GM20431 (cell line): Measurements from ENCODE around the gene FRMPD1.
"Not testable (repeated sequence)": the region's sequence is repeated elsewhere in the genome, so short reads cannot be mapped to it uniquely, and the experiment has no call there.

Experiments used
- in situ Hi-C: fragments of 300-500 bp; cut with MseI, MboI; formaldehyde crosslinking; loops from one replicate; pipeline ENCODE4 v1.15.0; 2020; ENCODE audit warnings: low sequenced_read_pairs; ENCODE audit not compliant: unreplicated experiment

The FRMPD1 gene

GRCh38 chr9:37727013-37727412 lies 76.3 kb downstream of the FRMPD1 start:
- in situ Hi-C loops = no loop called here

GRCh38 chr9:37729499-37729898 lies 78.7 kb downstream of the FRMPD1 start:
- in situ Hi-C loops = no loop called here

- in situ Hi-C loops = no loop called here
These were observed 79.5 kb downstream of the FRMPD1 start for GRCh38 chr9:37730256-37730655.

GRCh38 chr9:37730839-37731238 lies 80.1 kb downstream of the FRMPD1 start:
- in situ Hi-C loops = no loop called here

DNA sequence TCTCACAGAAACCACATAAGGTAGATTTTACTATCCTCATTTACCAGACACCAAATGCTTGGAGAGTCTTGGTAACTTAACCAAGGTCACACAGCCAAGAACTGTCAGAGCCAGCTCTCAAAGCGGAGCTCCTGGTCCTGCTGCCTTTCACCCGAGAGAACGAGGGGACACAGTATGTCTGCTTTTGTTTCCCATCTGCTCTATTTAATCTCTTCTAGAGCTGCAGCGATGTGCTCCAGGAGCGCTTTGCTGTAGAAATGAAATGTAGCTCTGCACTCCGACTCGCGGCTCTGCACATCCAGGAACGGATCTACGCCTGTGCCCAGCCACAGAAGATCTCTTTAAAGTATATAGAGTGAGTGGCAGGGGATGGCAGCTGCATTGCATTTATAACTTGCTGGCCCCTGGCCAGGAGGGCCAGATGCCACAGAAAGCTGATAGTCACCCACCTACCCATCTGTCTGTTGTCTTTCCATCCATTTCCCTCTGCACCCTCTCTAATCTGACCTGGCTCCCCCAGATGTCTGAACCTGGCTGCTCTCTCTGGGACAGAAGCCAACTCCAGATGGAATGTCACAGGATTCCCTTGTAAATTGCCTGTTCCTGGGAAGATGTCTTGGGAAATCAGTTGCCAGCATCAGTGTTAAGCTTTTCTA lies 81.5 kb downstream of the FRMPD1 start:
- in situ Hi-C loops = no loop called here

DNA sequence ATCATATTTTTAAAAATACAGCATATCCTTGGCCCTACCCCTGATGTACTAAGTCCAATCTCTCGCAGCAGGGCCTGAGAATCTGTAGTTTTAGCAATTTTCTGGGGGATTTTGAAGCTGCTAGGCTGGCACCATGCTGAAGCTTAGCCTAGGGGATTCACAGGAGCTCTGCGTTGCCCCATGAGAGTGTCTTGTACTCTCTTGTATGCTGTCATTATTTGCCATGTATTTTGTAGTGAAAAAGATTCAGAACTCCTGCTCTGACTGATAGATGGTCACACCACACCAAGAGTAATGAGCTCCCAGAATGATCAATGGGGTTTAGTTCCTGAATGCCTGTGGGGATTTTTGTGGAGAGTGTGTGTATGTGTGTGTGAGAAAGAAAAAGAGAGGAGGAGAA lies 82.2 kb downstream of the FRMPD1 start:
- in situ Hi-C loops = no loop called here

DNA sequence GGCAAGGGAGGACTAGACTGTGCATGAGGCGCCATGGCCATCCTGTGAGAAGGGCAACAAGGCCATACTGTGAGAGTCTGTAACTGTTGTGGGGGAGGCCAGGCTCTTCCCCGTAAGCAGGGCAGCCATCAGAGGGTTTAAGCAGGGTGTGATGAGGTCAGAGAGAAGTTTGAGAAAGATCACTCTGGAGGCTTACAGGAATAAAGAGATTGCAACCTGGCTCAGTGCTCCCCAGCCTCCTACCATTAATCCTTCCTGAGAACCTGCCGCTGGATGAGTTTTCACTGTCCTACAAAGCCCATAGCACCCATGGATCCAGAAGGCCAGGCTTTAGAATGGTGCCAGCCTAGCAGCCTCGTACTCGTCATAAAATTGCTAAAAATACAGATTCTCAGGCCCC lies 88.5 kb downstream of the FRMPD1 start:
- in situ Hi-C loops = no loop called here

GRCh38 chr9:37740128-37740527 lies 89.4 kb downstream of the FRMPD1 start:
- in situ Hi-C loops = no loop called here

DNA sequence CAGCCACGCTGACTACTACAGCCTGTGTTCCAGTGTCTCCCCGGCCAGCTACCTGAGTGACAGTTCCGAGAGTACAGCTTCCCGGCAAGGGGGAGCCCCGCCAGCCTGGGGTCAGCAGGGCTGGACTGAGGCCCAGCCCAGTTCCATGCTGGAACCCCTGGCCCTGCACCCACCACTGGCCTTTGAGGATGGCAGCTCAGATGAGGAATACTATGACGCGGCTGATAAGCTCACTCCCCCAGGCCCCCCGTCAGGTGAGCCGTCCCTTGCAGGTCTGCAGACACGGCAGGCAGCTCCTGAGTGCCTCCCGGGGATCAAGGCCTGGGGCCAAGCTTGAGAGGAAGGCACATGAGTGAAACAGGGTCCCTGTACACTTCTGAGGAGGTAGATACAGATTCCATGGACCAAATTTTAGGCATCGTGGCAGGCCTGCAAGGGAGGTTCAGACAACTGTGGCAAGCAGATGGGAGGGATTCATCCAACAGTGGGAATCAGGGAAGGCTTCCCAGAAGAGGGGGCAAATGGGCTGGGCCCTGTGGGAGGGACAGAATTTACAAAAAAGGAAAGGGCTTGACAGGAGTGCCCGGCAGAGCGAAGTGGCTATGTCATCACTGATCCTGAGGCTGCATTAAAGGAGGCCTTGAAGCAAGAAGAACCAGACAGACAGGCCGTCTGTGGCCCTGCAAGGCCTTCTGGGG lies 90.0 kb downstream of the FRMPD1 start:
- in situ Hi-C loops = no loop called here

GRCh38 chr9:37745970-37746369 lies 95.2 kb downstream of the FRMPD1 start:
- in situ Hi-C loops = no loop called here

DNA sequence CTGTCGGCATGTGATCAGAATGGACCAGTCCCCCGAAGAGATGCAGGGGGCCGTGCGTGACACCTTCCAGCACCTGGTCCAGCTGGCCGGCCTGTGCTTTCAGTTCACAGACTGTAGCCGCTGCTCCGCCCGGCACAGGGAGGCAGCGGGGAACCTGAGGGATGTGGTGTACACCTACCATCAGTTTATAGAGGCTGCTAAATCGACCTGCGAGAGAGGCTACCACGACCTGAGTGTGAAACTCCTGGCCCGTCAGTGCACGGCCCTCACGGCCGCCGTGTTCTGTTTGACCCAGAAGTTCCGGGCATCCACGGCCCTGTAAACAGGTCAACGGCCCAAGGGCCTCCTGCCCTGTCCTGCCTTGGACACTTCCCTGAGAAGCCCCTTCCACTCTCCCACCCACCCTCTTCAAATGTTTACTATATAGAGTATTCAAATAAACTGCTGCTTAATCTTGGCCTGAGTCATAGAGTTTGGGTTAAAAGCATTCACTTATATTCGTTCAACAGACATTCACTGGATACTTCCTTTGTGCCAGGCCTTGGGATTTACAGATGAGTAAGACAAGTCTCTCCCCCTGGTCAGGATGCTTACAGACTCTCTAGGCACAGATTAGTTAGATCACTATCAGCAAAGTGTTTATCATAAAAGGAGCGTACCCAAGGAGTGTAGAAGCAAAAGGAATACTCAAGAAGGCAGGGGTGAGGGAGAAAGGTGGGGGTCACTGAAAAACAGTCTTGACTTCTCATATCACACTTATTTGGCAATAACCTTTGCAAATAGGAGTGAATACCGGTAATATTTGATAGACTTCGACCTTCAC lies 95.9 kb downstream of the FRMPD1 start:
- in situ Hi-C loops = no loop called here

- in situ Hi-C loops = no loop called here
These were observed 96.6 kb downstream of the FRMPD1 start for GRCh38 chr9:37747271-37747753.

DNA sequence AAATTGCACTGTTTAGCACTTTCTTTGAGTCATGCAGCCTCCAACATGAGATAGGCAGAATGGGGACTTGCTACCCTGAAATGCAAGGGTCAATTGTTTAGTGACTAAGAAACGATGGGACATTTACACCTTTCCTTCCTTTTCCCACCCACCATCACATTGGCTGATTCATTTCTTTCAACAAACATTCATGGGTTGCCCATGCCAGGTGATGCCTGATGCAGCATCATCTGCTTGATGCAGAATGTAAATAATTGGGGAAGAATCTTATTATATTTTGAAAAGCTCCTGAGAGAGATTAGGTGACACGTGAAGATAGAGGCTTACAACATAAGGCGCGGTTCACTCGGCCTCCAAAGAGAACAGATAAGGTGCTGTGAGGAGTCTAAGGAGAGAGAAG lies 98.4 kb downstream of the FRMPD1 start:
- in situ Hi-C loops = no loop called here

DNA sequence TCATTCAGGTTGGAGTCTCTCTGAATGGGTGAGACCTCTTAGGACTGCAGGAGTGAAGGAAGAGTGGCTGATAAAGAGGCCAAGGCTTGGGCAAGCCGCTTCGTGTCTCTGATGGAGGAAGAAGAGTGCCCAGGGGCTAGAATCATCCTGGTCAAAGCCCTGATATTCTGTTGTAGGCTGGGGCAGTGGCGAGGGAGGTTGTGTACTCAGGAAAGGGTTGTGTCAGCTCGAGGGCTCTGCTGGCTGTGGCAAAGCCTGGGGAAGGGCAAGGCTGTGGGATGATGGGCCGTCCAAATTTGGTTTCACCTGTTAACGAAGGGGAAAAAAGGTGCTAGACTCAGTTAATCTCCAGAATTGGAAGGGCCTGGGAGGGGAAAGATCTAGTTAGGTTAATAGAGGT lies 100.4 kb downstream of the FRMPD1 start:
- in situ Hi-C loops = no loop called here

DNA sequence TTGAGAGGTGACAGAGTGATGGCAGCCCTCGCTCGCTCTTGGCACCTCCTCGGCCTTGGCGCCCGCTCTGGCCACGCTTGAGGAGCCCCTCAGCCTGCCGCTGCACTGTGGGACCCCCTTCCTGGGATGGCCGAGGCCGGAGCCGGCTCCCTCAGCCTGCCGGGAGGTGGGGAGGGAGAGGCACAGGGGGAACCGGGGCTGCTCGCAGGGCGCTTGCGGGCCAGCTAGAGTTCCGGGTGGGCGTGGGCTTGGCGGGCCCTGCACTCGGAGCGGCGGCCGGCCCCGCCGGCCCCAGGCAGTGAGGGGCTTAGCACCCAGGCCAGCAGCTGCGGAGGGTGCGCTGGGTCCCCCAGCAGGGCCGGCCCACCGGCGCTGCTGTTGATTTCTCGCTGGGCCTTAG lies 101.0 kb downstream of the FRMPD1 start:
- in situ Hi-C loops = not testable (repeated sequence)

- in situ Hi-C loops = not testable (repeated sequence)
These were observed 101.4 kb downstream of the FRMPD1 start for GRCh38 chr9:37752112-37752511.

DNA sequence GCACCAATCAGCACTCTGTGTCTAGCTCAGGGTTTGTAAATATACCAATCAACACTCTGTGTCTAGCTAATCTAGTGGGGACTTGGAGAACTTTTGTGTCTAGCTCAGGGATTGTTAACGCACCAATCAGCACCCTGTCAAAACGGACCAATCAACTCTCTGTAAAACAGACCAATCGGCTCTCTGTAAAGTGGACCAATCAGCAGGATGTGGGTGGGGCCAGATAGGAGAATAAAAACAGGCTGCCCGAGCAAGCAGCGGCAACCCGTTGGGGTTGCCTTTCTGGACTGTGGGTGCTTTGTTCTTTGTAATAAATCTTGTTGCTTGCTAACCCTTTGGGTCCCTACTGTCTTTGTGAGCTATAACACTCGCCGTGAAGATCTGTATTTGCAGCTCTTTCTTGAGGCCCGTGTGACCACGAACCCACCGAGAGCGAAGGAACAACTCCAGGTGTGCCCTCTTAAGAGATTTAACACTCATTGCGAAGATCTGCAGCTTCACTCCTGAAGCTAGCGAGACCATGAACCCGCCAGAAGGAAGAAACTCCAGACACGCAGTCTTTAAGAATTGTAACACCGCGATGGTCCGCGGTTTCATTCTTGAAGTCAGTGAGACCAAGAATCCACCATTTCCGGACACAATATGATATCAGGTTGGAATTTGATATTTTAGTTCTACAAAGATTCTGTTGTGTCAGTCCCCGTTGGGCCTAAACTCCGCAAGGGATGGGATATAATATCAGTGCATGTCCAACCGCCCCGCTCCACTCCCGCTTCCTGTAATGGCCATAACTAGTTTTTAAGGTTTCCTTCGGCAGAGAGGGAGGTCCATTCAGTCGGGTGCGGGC lies 102.1 kb downstream of the FRMPD1 start:
- in situ Hi-C loops = no loop called here

- in situ Hi-C loops = no loop called here
These were observed 102.9 kb downstream of the FRMPD1 start, which contains the start of gene TRMT10B for GRCh38 chr9:37753489-37754190. TRMT10B (plus strand) TSS chr9:37753805; CDS start chr9:37761932, 8,127 bp downstream.

DNA sequence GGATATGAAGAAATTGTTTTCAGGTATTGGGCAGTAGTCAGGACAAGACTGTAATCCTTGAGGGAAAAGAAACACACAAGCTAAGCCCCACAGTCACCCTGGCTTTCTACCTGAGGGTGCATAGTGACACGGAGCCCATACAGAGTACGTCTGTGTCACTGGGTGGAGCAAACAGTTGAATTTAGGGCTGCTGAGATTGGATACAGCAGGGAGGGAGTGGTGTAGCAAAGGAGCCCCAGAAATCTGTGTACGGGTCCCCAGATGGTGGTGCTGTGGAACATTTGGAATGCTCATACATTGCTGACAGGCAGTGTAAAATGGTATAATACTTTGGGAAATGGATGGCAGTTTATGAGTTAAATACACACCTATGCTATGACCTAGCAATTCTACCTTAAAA lies 108.0 kb downstream of the FRMPD1 start:
- in situ Hi-C loops = no loop called here
